Measurements from ENCODE around the gene GPR65. TPM values are rescaled to one million over a fixed set of nuclear protein-coding genes. Genes with fewer than 3 reads are reported as not detected.

The GPR65 gene
- total and polyA plus RNA-seq, 10 of the 15 experiments (the other 5 are each of a cell fraction or from before 2014, with no cell fraction given) = 4.4 to 14.7 (median 9.4) TPM

DNA sequence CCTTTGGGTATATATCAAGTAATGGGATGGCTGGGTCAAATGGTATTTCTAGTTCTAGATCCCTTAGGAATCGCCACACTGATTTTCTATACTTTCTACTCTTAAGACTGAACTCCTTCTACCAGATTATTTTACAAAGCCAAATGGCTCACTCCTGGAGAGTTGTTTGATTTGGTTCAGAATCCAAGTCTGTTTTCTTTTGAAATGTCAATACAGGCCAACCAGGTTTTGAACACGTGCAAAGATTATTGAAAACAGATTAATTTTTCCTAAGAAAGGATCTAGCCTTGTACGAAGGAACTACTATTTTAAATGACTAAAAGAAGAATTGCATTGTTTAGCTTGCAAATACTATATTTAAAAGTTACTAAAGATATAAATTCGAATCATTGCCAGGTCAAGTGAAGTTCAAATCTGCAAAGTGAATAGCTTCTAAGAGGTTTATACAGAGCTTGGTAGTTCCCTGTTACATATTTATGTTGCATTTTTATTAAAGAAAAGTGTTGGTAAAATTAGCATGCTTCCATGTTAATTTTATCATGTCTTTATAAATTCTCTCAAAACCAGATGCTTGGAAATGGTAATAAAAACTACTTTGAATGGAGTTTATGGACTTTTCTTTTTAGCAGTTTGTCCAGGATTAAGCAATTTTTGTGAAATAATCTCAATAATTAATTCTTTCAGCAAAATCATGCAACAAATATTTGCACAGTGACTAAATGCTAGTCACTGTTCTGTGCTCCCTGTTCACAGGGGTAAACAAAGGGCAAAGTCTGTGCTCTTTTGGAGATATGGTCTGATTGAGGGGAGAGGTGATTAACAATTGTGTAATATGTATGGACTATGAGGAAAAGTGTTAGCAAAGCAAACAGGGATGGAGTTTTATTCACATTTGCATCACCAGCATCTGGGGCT is 38.9 kb downstream of the GPR65 start:
- ChIA-PET POLR2A (no interaction called here), CTCF (no interaction called here), SMC1A (ENCODE audit: uncharacterized antibody, unreplicated experiment) (no interaction called here), RAD21 (ENCODE audit: unreplicated experiment) (interaction anchor here (1.0 kb wide), 1 partner anchor 49 kb away, joined by 3 read pairs; no protein-coding TSS in a partner anchor)
- Histone ChIP-seq H3K27me3 (replicated peaks in 1 of 2; ENCODE audit: control insufficient read depth in 2 of 2, insufficient read depth in 2 of 2, low read length in 1 of 2) (peaks cover 0 to 3% of the 10 kb centered on the region in 2 experiments; a peak in 1 of 4 replicates), H3K79me2 (ENCODE audit: control insufficient read depth, insufficient read depth, low read length) (no peaks in the 10 kb centered on the region), H3K36me3 (ENCODE audit: control insufficient read depth in 2 of 2, insufficient read depth in 2 of 2, low read length in 1 of 2) (no peaks in the 10 kb centered on the region), H3K4me3 (no peak overlapping the region), H3K27ac (ENCODE audit: control insufficient read depth, insufficient read depth) (no peak overlapping the region), H3K9ac (ENCODE audit: control insufficient read depth, insufficient read depth, low read length) (no peak overlapping the region), H4K20me1 (ENCODE audit: control insufficient read depth, insufficient read depth) (no peaks in the 10 kb centered on the region), H2AFZ (ENCODE audit: control insufficient read depth, low read depth, low read length) (no peak overlapping the region), H3K4me1 (ENCODE audit: control insufficient read depth, insufficient read depth, low read length) (no peaks in the 10 kb centered on the region), H3K4me2 (ENCODE audit: control insufficient read depth, insufficient read depth) (no peak overlapping the region), H3K9me3 (replicated peaks; ENCODE audit: control insufficient read depth, insufficient read depth, low read length) (no peaks in the 10 kb centered on the region)
- in situ Hi-C loops (cut with MboI) = no loop called here
- 23% methylated on average over 4 of the region's 4 CpGs for WGBS (ENCODE audit: insufficient coverage, insufficient replicate concordance, low lambda C conversion rate, missing lambda C conversion rate)
- ATAC-seq = no peak
- no TSS peak for BruUV-seq (replicated peaks)
- intact Hi-C loops (cut with micrococcal nuclease; ENCODE audit: unreplicated experiment) = no loop called here
- no peak for FAIRE-seq
- no peak for TF ChIP-seq GABPA (IDR thresholded peaks at IDR 0.05; ENCODE audit: low read depth)
- TF ChIP-seq TCF3 (IDR thresholded peaks at IDR 0.05; ENCODE audit: borderline replicate concordance, insufficient read depth, low read depth, low read length) = no peak
- TF ChIP-seq TBL1XR1 (IDR thresholded peaks at IDR 0.05; ENCODE audit: low read depth, low read length) = no peak
- TF ChIP-seq, protein P1, sequence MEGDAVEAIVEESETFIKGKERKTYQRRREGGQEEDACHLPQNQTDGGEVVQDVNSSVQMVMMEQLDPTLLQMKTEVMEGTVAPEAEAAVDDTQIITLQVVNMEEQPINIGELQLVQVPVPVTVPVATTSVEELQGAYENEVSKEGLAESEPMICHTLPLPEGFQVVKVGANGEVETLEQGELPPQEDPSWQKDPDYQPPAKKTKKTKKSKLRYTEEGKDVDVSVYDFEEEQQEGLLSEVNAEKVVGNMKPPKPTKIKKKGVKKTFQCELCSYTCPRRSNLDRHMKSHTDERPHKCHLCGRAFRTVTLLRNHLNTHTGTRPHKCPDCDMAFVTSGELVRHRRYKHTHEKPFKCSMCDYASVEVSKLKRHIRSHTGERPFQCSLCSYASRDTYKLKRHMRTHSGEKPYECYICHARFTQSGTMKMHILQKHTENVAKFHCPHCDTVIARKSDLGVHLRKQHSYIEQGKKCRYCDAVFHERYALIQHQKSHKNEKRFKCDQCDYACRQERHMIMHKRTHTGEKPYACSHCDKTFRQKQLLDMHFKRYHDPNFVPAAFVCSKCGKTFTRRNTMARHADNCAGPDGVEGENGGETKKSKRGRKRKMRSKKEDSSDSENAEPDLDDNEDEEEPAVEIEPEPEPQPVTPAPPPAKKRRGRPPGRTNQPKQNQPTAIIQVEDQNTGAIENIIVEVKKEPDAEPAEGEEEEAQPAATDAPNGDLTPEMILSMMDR (IDR thresholded peaks at IDR 0.05 in 2 of 3, conservative IDR thresholded peaks at IDR 0.05 in 1 of 3; ENCODE audit: control insufficient read depth in 2 of 3, extremely low read depth in 1 of 3, insufficient read depth in 1 of 3, low read depth in 3 of 3, low read length in 3 of 3) = no peak
- no peak for TF ChIP-seq FOXM1 (IDR thresholded peaks at IDR 0.05; ENCODE audit: low read depth, low read length)
- TF ChIP-seq CHD2 (IDR thresholded peaks at IDR 0.05; ENCODE audit: borderline replicate concordance, low read depth, low read length) = no peak
- no peak for TF ChIP-seq MXI1 (IDR thresholded peaks at IDR 0.05; ENCODE audit: low read depth, low read length)
- no peak for TF ChIP-seq PAX5 (IDR thresholded peaks at IDR 0.05; ENCODE audit: borderline replicate concordance, low read depth, low read length)
- no peak for TF ChIP-seq CHD4 (IDR thresholded peaks at IDR 0.05)
- TF ChIP-seq LARP7 (IDR thresholded peaks at IDR 0.05) = no peak
- no peak for TF ChIP-seq FOS (IDR thresholded peaks at IDR 0.05; ENCODE audit: borderline replicate concordance, extremely low read depth, insufficient read length)
- TF ChIP-seq RUNX3 (IDR thresholded peaks at IDR 0.05; ENCODE audit: low read length) = no peak
- TF ChIP-seq, protein P2, sequence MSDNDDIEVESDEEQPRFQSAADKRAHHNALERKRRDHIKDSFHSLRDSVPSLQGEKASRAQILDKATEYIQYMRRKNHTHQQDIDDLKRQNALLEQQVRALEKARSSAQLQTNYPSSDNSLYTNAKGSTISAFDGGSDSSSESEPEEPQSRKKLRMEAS (IDR thresholded peaks at IDR 0.05; ENCODE audit: low read depth, low read length) = no peak
- TF ChIP-seq, protein P3, sequence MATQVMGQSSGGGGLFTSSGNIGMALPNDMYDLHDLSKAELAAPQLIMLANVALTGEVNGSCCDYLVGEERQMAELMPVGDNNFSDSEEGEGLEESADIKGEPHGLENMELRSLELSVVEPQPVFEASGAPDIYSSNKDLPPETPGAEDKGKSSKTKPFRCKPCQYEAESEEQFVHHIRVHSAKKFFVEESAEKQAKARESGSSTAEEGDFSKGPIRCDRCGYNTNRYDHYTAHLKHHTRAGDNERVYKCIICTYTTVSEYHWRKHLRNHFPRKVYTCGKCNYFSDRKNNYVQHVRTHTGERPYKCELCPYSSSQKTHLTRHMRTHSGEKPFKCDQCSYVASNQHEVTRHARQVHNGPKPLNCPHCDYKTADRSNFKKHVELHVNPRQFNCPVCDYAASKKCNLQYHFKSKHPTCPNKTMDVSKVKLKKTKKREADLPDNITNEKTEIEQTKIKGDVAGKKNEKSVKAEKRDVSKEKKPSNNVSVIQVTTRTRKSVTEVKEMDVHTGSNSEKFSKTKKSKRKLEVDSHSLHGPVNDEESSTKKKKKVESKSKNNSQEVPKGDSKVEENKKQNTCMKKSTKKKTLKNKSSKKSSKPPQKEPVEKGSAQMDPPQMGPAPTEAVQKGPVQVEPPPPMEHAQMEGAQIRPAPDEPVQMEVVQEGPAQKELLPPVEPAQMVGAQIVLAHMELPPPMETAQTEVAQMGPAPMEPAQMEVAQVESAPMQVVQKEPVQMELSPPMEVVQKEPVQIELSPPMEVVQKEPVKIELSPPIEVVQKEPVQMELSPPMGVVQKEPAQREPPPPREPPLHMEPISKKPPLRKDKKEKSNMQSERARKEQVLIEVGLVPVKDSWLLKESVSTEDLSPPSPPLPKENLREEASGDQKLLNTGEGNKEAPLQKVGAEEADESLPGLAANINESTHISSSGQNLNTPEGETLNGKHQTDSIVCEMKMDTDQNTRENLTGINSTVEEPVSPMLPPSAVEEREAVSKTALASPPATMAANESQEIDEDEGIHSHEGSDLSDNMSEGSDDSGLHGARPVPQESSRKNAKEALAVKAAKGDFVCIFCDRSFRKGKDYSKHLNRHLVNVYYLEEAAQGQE (IDR thresholded peaks at IDR 0.05; ENCODE audit: low read depth, low read length) = no peak
- TF ChIP-seq MTA2 (IDR thresholded peaks at IDR 0.05; ENCODE audit: low read depth) = no peak
- no peak for TF ChIP-seq SMAD5 (IDR thresholded peaks at IDR 0.05; ENCODE audit: low read depth)
- TF ChIP-seq STAT1 (conservative IDR thresholded peaks at IDR 0.05) = no peak
- no peak for TF ChIP-seq HDAC2 (IDR thresholded peaks at IDR 0.05)
- DNase-seq (ENCODE audit: low read depth, low spot score) = no peak

All from GM12878 (cell line).